Neural cell (in vitro differentiated cells): ENCODE results near the gene KMT2D.

Source experiments
- CTCF ChIP-seq: fragments of 450-650 bp; IDR thresholded peaks from 2 replicates; pipeline ENCODE4 v1.5.1; 2014; ENCODE audit warnings: antibody characterized with exemption, mild to moderate bottlenecking, moderate library complexity; ENCODE audit not compliant: poor library complexity, severe bottlenecking
- EP300 ChIP-seq: fragments of 450-650 bp; conservative IDR thresholded peaks from 2 replicates; pipeline ENCODE4 v1.6.1; 2014; ENCODE audit warnings: antibody characterized with exemption, mild to moderate bottlenecking, moderate library complexity; ENCODE audit not compliant: poor library complexity, severe bottlenecking
- MXI1 ChIP-seq: fragments of 450-650 bp; conservative IDR thresholded peaks from 2 replicates; pipeline ENCODE4 v1.6.1; 2014; ENCODE audit warnings: antibody characterized with exemption, mild to moderate bottlenecking; ENCODE audit not compliant: poor library complexity, severe bottlenecking
- POLR2AphosphoS5 ChIP-seq: IDR thresholded peaks from 2 replicates; pipeline ENCODE4 v1.6.1; 2012
- REST ChIP-seq: IDR thresholded peaks from 2 replicates; pipeline ENCODE4 v1.6.1; 2012; ENCODE audit warnings: borderline replicate concordance
- TAF1 ChIP-seq: IDR thresholded peaks from 2 replicates; pipeline ENCODE4 v1.6.1; 2012; ENCODE audit warnings: low read depth

- TF ChIP-seq CTCF: no peak
- no peak for TF ChIP-seq POLR2AphosphoS5
- TF ChIP-seq TAF1: no peak
- no peak for TF ChIP-seq REST
- TF ChIP-seq EP300: no peak
- no peak for TF ChIP-seq MXI1
Measured at GRCh38 chr12:49092816-49093406, 32.3 kb upstream of the KMT2D start.
